GM21528 (cell line): ENCODE measurements around the gene CARD16.

Experiments used
- ATAC-seq: cut with Tn5 transposase; IDR thresholded peaks from one replicate; pipeline ENCODE4 v1.9.1; 2021; ENCODE audit warnings: mild to moderate bottlenecking, moderate library complexity; ENCODE audit not compliant: unreplicated experiment, low FRiP score

The CARD16 gene

GRCh38 chr11:104999721-105000120, 45.4 kb downstream of the CARD16 start:
- no peak for ATAC-seq

DNA sequence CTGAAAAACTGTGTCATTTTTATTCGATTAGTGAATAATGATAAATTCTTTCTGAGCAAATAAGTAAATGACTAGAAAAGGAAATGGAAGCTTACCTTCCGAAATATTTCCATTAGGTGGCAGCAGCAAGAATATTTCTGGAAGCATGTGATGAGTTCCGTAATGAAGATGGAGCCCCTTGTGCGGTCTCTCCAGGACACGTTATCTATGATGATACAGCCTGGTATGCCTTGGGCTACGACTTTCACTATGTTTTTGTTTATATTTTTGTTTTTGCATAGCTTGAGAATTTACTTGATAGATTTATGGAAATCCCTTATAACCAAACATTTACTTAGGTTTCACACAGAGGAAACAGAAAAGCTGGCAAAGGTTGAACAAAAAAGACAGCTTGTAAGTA, 47.8 kb downstream of the CARD16 start:
- ATAC-seq: no peak

GRCh38 chr11:104995001-104995408, 50.1 kb downstream of the CARD16 start:
- ATAC-seq: no peak

GRCh38 chr11:104992781-104993180, 52.4 kb downstream of the CARD16 start:
- ATAC-seq: no peak

- no peak for ATAC-seq
Measured at GRCh38 chr11:104991994-104992393, 53.1 kb downstream of the CARD16 start.
